ENCODE data around the gene LDLRAD4. TPM values are rescaled to one million over a fixed set of nuclear protein-coding genes. Genes with fewer than 3 reads are reported as not detected.

Gene LDLRAD4
- total and polyA plus RNA-seq, 8 donors, result 2.0 to 47.9 (median 9.0) TPM

DNA sequence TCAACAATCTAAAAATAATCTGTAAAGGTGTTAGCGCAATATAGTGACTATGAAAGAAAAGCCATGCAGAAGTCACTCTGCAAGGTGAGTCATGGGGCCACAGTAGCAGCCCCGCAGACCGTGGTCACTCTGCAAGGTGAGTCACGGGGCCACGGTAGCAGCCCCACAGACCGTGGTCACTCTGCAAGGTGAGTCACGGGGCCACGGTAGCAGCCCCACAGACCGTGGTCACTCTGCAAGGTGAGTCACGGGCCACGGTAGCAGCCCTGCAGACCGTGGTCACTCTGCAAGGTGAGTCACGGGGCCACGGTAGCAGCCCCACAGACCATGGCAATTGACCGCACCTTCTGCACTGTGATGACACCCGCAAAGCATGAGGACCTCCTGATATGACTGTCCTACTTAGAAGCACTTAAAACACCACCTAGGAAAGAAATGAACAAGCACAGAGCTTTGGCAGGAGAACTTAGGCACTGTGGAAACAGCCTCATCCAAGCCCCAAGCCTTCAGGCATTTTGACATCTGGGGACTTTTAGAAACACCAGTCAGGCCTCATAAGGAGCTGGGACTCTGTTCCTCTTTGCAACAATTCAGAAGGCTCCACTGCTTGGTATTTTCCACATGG, 70.1 kb downstream of the LDLRAD4 start:
- Histone ChIP-seq H3K27ac (peak overlapping the region in 1 of 5 donors; percentile 13), H3K4me3 (no peak overlapping the region), H3K27me3 (no peaks in the 10 kb centered on the region), H3K36me3 (no peaks in the 10 kb centered on the region), H3K4me1 (peaks cover 0 to 28% (median 12%) of the 10 kb centered on the region in 4 donors), H3K9me3 (no peaks in the 10 kb centered on the region)
- no peak for DNase-seq
- whole genome bisulfite sequencing, 5 donors, result 72 to 87% (median 80%) methylated on average over 14 to 16 of the region's 16 CpGs
- TF ChIP-seq, protein P1, sequence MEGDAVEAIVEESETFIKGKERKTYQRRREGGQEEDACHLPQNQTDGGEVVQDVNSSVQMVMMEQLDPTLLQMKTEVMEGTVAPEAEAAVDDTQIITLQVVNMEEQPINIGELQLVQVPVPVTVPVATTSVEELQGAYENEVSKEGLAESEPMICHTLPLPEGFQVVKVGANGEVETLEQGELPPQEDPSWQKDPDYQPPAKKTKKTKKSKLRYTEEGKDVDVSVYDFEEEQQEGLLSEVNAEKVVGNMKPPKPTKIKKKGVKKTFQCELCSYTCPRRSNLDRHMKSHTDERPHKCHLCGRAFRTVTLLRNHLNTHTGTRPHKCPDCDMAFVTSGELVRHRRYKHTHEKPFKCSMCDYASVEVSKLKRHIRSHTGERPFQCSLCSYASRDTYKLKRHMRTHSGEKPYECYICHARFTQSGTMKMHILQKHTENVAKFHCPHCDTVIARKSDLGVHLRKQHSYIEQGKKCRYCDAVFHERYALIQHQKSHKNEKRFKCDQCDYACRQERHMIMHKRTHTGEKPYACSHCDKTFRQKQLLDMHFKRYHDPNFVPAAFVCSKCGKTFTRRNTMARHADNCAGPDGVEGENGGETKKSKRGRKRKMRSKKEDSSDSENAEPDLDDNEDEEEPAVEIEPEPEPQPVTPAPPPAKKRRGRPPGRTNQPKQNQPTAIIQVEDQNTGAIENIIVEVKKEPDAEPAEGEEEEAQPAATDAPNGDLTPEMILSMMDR (IDR thresholded peaks at IDR 0.05), result no peak
- TF ChIP-seq POLR2AphosphoS5 (IDR thresholded peaks at IDR 0.05) (no peak), POLR2A (IDR thresholded peaks at IDR 0.05) (no peak), EP300 (IDR thresholded peaks at IDR 0.05) (no peak)
- intact Hi-C loops (cut with DNase I; ENCODE audit: low total_unique reads), result no loop called here

DNA sequence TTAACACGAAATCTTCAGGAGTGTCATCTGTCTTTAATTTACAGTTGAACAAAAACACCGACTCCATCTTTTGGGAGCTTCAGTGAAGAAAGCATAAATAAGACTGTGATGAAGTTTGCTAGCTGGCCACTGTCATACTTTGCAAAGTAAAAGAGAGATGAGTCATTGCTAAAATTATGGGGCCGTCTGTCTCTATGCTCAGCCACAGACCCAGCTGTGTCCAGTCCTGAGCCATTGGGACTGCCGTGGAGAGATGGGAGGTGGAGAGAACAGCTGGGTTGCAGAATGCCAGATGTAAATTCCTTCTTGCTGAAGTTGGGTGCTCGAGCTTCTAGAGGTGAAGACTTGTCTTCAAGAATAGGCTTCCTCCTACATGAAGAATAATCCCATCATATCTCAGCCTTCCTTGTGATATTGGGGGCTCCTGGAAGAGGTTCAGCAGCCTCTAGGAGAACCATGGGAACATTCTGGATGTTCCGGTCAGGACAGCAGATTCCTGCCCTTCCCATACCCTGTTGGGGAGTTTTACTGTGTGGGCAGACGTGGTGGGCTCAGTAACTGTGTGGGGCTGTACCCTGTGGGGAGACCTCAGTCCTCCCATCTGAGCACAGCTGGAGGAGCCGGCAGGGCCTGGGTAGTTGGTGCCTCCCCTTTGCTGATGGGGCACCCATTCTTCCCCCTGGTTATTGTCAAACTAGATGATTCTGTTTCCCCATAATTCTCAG, 71.1 kb downstream of the LDLRAD4 start:
- 66 to 75% (median 75%) methylated on average over 8 of the region's 8 CpGs for WGBS, 5 donors
- intact Hi-C loops (cut with DNase I; ENCODE audit: low total_unique reads), result no loop called here
- Histone ChIP-seq H3K4me3 (no peak overlapping the region), H3K36me3 (no peaks in the 10 kb centered on the region), H3K27me3 (no peaks in the 10 kb centered on the region), H3K9me3 (no peaks in the 10 kb centered on the region), H3K4me1 (peaks cover 0 to 27% (median 12%) of the 10 kb centered on the region in 4 donors), H3K27ac (peak overlapping the region in 1 of 5 donors; percentile 3)
- TF ChIP-seq, protein P1 (IDR thresholded peaks at IDR 0.05), result no peak
- TF ChIP-seq POLR2AphosphoS5 (IDR thresholded peaks at IDR 0.05) (no peak), POLR2A (IDR thresholded peaks at IDR 0.05) (no peak), EP300 (IDR thresholded peaks at IDR 0.05) (no peak)
- DNase-seq, result peak in 1 of 2 donors; percentile 46

DNA sequence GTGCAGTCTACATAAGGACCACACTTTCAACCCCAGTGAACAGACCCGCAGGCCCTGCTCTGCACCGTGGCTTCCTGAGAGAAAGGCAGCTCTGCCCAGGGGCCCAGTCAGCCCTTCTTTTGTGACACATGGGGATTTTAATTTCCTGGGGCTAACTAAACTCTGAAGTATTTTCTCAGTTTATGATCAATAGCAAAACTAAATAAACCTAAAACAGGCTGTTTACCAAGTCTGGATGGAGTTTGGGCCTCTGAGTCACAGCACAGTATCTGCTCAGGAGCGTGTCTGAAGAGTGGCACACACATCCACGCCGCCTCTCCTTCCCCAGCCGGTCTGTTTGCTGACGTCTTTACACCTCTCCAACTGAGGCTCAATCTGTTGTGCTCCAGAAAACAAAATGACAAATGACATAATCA, 72.3 kb downstream of the LDLRAD4 start:
- Histone ChIP-seq H3K27me3 (no peaks in the 10 kb centered on the region), H3K4me1 (peaks cover 0 to 23% (median 12%) of the 10 kb centered on the region in 4 donors), H3K9me3 (no peaks in the 10 kb centered on the region), H3K36me3 (no peaks in the 10 kb centered on the region), H3K27ac (no peak overlapping the region), H3K4me3 (no peak overlapping the region)
- intact Hi-C loops (cut with DNase I; ENCODE audit: low total_unique reads), result no loop called here
- TF ChIP-seq POLR2A (IDR thresholded peaks at IDR 0.05) (no peak), POLR2AphosphoS5 (IDR thresholded peaks at IDR 0.05) (no peak), EP300 (IDR thresholded peaks at IDR 0.05) (no peak)
- TF ChIP-seq, protein P1 (IDR thresholded peaks at IDR 0.05), result no peak
- WGBS, 5 donors, result 25 to 76% (median 53%) methylated on average over 7 of the region's 7 CpGs
- no peak for DNase-seq

DNA sequence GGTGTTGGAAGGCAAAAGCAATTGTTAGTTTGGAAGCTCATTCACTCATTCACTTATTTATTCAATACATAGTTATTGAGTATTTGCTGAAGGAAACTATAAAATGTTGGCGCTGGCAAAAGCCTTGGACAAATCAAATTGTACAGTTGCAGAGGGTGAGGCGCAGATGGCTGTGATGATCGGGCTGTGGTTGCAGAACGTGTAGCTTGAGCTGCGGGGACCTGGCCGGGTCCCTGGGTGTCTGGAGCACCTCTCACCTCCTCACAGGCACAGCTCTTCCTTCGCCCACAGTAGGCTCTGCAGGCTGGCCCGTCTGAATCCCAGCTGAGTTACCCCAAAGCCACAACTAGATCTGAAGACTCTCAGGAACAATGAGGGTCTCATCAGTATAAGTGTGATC, 72.7 kb downstream of the LDLRAD4 start:
- WGBS, 5 donors, result 84 to 90% (median 86%) methylated on average over 8 of the region's 8 CpGs
- TF ChIP-seq POLR2A (IDR thresholded peaks at IDR 0.05) (no peak), EP300 (IDR thresholded peaks at IDR 0.05) (no peak), POLR2AphosphoS5 (IDR thresholded peaks at IDR 0.05) (no peak)
- TF ChIP-seq, protein P1 (IDR thresholded peaks at IDR 0.05), result no peak
- H3K27me3 ChIP-seq, result no peaks in the 10 kb centered on the region
- no peak overlapping the region for H3K27ac ChIP-seq
- intact Hi-C loops (cut with DNase I; ENCODE audit: low total_unique reads), result no loop called here
- no peaks in the 10 kb centered on the region for H3K36me3 ChIP-seq
- H3K4me3 ChIP-seq, result no peak overlapping the region
- no peaks in the 10 kb centered on the region for H3K9me3 ChIP-seq
- peaks cover 0 to 23% (median 12%) of the 10 kb centered on the region in 4 donors for H3K4me1 ChIP-seq
- DNase-seq, result no peak

All from stomach (tissue), 9 donors.